Mesenchymal stem cell (in vitro differentiated cells and primary cell): ENCODE measurements around the gene RUNX3.
A peak's percentile ranks its signal among the peaks of the same experiment; 100 is the strongest.
"Not testable (repeated sequence)": the region's sequence is repeated elsewhere in the genome, so short reads cannot be mapped to it uniquely, and the experiment has no call there.

ENCODE experiments used
- DNase-seq: peaks from one replicate; pipeline ENCODE4 v3.0.0-alpha.2; 2013
- H2AFZ ChIP-seq: one replicate; pipeline ENCODE4 v1.6.1; 2013; ENCODE audit warnings: low read depth, mild to moderate bottlenecking, control low read depth, inconsistent platforms, low read length, moderate library complexity
- H2AK5ac ChIP-seq: 2 replicates; pipeline ENCODE4 v1.6.1; 2013; ENCODE audit warnings: low read length, moderate library complexity, mild to moderate bottlenecking, inconsistent platforms; ENCODE audit not compliant: severe bottlenecking
- H2BK120ac ChIP-seq: one replicate; pipeline ENCODE4 v1.6.1; 2013; ENCODE audit warnings: low read depth, mild to moderate bottlenecking, inconsistent platforms, low read length, moderate library complexity
- H2BK12ac ChIP-seq, 2 experiments: one replicate each; pipeline ENCODE4 v1.6.1; 2013; ENCODE audit warnings: inconsistent platforms in 2 of 2, low read length in 2 of 2, mild to moderate bottlenecking in 2 of 2, moderate library complexity in 2 of 2, control low read depth in 1 of 2
- H2BK15ac ChIP-seq: one replicate; pipeline ENCODE4 v1.6.1; 2013; ENCODE audit warnings: mild to moderate bottlenecking, low read depth, inconsistent platforms; ENCODE audit not compliant: poor library complexity, severe bottlenecking
- H2BK5ac ChIP-seq: 2 replicates; pipeline ENCODE4 v1.6.1; 2013; ENCODE audit warnings: low read depth, mild to moderate bottlenecking, low read length, control low read depth, inconsistent platforms; ENCODE audit not compliant: poor library complexity, severe bottlenecking
- H3K14ac ChIP-seq, 2 experiments: one replicate each; pipeline ENCODE4 v1.6.1; 2013; ENCODE audit warnings: inconsistent platforms in 2 of 2, low read length in 2 of 2, control low read depth in 1 of 2, mild to moderate bottlenecking in 1 of 2, moderate library complexity in 1 of 2
- H3K18ac ChIP-seq, 2 experiments: one replicate each; pipeline ENCODE4 v1.6.1; 2013; ENCODE audit warnings: inconsistent platforms in 2 of 2, low read length in 2 of 2, control low read depth in 1 of 2, low read depth in 1 of 2, mild to moderate bottlenecking in 1 of 2
- H3K23ac ChIP-seq, 2 experiments: one replicate each; pipeline ENCODE4 v1.6.1; 2013; ENCODE audit warnings: inconsistent platforms in 2 of 2, low read length in 2 of 2, mild to moderate bottlenecking in 2 of 2, moderate library complexity in 2 of 2, control low read depth in 1 of 2
- H3K27ac ChIP-seq: 2 replicates; pipeline ENCODE4 v1.5.1; 2013; ENCODE audit warnings: mild to moderate bottlenecking, moderate library complexity, low read length, control low read depth, inconsistent platforms; ENCODE audit not compliant: poor library complexity, severe bottlenecking
- H3K27me3 ChIP-seq, 2 experiments: 2 replicates each; pipeline versions ENCODE4 v1.6.1 to v1.7.0; 2013; ENCODE audit warnings: low read length in 2 of 2, mild to moderate bottlenecking in 2 of 2, moderate library complexity in 2 of 2, control low read depth in 1 of 2, inconsistent platforms in 1 of 2; ENCODE audit not compliant: control insufficient read depth in 1 of 2, insufficient read depth in 1 of 2
- H3K36me3 ChIP-seq, 2 experiments: 2 replicates each; pipeline versions ENCODE4 v1.6.1 to v1.7.0; 2013; ENCODE audit warnings: low read length in 2 of 2, control low read depth in 1 of 2, inconsistent platforms in 1 of 2, low read depth in 1 of 2, mild to moderate bottlenecking in 1 of 2; ENCODE audit not compliant: insufficient read depth in 2 of 2, control insufficient read depth in 1 of 2
- H3K4ac ChIP-seq, 2 experiments: one replicate each; pipeline ENCODE4 v1.6.1; 2013; ENCODE audit warnings: inconsistent platforms in 2 of 2, low read length in 2 of 2, mild to moderate bottlenecking in 2 of 2, moderate library complexity in 2 of 2, control low read depth in 1 of 2, low read depth in 1 of 2
- H3K4me1 ChIP-seq: 2 replicates; pipeline ENCODE4 v1.6.1; 2013; ENCODE audit warnings: low read depth, low read length, control low read depth; ENCODE audit not compliant: control insufficient read depth, insufficient read depth
- H3K4me2 ChIP-seq: 2 replicates; pipeline ENCODE4 v1.6.1; 2013; ENCODE audit warnings: low read length, mild to moderate bottlenecking, inconsistent platforms; ENCODE audit not compliant: poor library complexity, severe bottlenecking
- H3K4me3 ChIP-seq, 2 experiments: 2 replicates each; pipeline versions ENCODE4 v1.5.1 to v1.7.0; 2013; ENCODE audit warnings: low read length in 2 of 2, mild to moderate bottlenecking in 2 of 2, control low read depth in 1 of 2, low read depth in 1 of 2; ENCODE audit not compliant: insufficient read depth in 1 of 2
- H3K79me1 ChIP-seq: replicated peaks from 2 replicates; pipeline ENCODE4 v1.6.1; 2013; ENCODE audit warnings: mild to moderate bottlenecking, control low read depth, low read length, inconsistent platforms; ENCODE audit not compliant: poor library complexity, severe bottlenecking
- H3K9ac ChIP-seq: 2 replicates; pipeline ENCODE4 v1.7.0; 2013; ENCODE audit warnings: mild to moderate bottlenecking, low read length, moderate library complexity
- H3K9me3 ChIP-seq: 2 replicates; pipeline ENCODE4 v1.7.0; 2013; ENCODE audit warnings: mild to moderate bottlenecking, low read length; ENCODE audit not compliant: control insufficient read depth
- H4K8ac ChIP-seq: one replicate; pipeline ENCODE4 v1.6.1; 2013; ENCODE audit warnings: inconsistent platforms, mild to moderate bottlenecking, low read length, moderate library complexity
- H4K91ac ChIP-seq: one replicate; pipeline ENCODE4 v1.6.1; 2013; ENCODE audit warnings: mild to moderate bottlenecking, low read length, inconsistent platforms
- WGBS: methylation state at CpG from one replicate; pipeline ENCODE4 v1.1.7; 2013; ENCODE audit warnings: mixed read lengths; 5-methylcytosine and 5-hydroxymethylcytosine counted together

The RUNX3 gene

DNA sequence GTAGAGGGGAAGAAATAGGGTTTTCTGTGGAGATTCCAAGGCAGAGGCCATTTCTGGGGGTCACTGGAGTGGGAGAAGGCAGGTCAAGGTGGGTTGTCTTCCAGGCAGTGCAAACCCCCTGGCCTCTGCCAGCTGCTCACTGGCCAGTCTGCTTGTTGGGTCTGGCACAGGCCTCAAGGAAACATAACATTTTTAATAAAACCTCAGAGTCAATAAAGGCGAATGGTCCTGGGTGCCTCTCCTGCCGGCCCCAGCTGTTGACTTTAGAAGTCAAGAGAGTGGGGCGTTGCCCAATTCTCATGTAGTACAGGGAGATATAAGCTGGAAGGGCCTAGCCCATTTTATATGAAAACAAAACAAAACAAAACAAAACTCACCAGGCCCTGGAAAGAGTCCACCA is 36.6 kb downstream of the RUNX3 start:
- Histone ChIP-seq H3K9ac (no peak overlapping the region), H2AK5ac (no peak overlapping the region), H2BK120ac (no peak overlapping the region), H3K4me2 (no peak overlapping the region), H3K4ac (no peak overlapping the region), H3K4me3 (no peak overlapping the region), H4K91ac (no peak overlapping the region), H2AFZ (no peak overlapping the region), H3K9me3 (peaks cover 4% of the 10 kb centered on the region), H3K4me1 (no peaks in the 10 kb centered on the region), H2BK15ac (no peak overlapping the region), H3K79me1 (no peaks in the 10 kb centered on the region), H3K23ac (no peak overlapping the region), H3K14ac (no peak overlapping the region), H2BK12ac (no peak overlapping the region), H3K27ac (no peak overlapping the region), H3K18ac (no peak overlapping the region), H2BK5ac (no peak overlapping the region), H3K36me3 (no peaks in the 10 kb centered on the region), H3K27me3 (peaks cover 7 to 37% of the 10 kb centered on the region in 2 experiments), H4K8ac (no peak overlapping the region)
- 80% methylated on average over 1 of the region's 3 CpGs for WGBS
- DNase-seq = no peak

DNA sequence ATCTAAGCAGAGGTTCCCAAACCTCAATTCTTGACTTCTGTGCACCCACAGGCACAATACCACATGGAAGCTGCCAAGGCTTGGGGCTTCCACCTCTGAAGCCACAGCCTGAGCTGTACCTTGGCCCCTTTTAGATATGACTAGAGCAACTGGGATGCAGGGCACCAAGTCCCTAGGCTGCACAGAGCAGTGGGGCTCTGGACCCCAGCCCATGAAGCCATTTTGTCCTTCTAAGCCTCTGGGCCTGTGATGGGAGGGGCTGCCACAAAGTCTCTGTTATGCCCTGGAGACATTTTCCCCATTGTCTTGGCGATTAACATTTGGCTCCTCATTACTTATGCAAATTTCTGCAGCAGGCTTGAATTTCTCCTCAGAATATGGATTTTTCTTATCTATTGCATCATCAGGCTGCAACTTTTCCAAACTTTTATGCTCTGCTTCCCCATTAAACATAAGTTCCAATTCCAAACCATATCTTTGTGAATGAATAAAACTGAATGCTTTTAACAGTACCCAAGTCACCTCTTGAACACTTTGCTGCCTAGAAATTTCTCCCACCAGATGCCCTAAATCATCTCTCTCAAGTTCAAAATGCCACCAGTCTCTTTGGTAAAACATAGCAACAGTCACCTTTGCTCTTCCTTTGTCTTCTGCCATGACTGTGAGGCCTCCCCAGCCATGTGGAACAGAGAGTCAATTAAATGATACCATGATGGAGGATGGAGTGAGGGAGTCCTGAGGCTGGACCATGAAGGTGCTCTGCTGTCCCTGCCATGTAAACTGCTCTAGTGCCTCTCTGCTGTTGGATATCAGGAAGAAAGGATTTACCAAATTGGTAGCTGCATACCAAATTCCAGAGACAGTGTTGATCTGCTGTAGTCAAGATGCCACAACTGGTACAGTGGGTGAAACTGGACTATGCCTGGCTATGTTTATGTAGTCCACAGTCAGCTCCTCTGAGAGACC is 37.6 kb downstream of the RUNX3 start:
- H3K27me3 ChIP-seq = peaks cover 0 to 27% of the 10 kb centered on the region in 2 experiments
- WGBS = 66% methylated on average over 1 of the region's 1 CpG
- H3K9ac ChIP-seq = no peak overlapping the region
- H3K79me1 ChIP-seq = no peaks in the 10 kb centered on the region
- no peak overlapping the region for H2BK120ac ChIP-seq
- no peak overlapping the region for H3K4ac ChIP-seq
- H4K8ac ChIP-seq = no peak overlapping the region
- H3K36me3 ChIP-seq = no peaks in the 10 kb centered on the region
- H3K23ac ChIP-seq = no peak overlapping the region
- no peak overlapping the region for H3K4me3 ChIP-seq
- H3K27ac ChIP-seq = no peak overlapping the region
- H3K4me2 ChIP-seq = no peak overlapping the region
- peaks cover 4% of the 10 kb centered on the region for H3K9me3 ChIP-seq
- H4K91ac ChIP-seq = no peak overlapping the region
- no peak overlapping the region for H2AK5ac ChIP-seq
- no peak overlapping the region for H2BK15ac ChIP-seq
- no peak overlapping the region for H3K14ac ChIP-seq
- H2AFZ ChIP-seq = no peak overlapping the region
- no peak overlapping the region for H2BK5ac ChIP-seq
- H2BK12ac ChIP-seq = no peak overlapping the region
- H3K18ac ChIP-seq = no peak overlapping the region
- no peak for DNase-seq
- H3K4me1 ChIP-seq = no peaks in the 10 kb centered on the region

DNA sequence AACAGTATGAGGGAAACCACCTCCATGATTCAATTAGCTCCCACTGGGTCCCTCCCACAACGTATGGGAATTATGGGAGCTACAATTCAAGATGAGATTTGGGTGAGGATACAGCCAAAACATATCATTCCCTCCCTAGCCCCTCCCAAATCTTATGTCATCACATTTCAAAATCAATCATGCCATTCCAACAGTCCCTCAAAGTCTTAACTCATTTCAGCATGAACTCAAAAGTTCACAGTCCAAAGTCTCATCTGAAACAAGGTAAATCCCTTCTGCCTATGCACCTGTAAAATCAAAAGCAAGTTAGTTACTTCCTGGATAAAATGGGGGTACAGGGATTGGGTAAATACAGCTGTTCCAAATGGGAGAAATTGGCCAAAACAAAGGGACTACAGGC is 38.7 kb downstream of the RUNX3 start:
- H3K9me3 ChIP-seq, H2AFZ ChIP-seq, H3K79me1 ChIP-seq, H3K4me3 ChIP-seq, H2BK15ac ChIP-seq, H2BK12ac ChIP-seq, H3K14ac ChIP-seq, DNase-seq, H3K36me3 ChIP-seq, H3K18ac ChIP-seq, H3K23ac ChIP-seq, H4K91ac ChIP-seq, H3K27ac ChIP-seq, H3K4me2 ChIP-seq, H3K4ac ChIP-seq, H3K4me1 ChIP-seq, H2AK5ac ChIP-seq, H4K8ac ChIP-seq, H2BK120ac ChIP-seq, H2BK5ac ChIP-seq, H3K9ac ChIP-seq: not testable (repeated sequence)
- peaks cover 0 to 26% of the 10 kb centered on the region in 2 experiments for H3K27me3 ChIP-seq
- 70% methylated on average over 1 of the region's 1 CpG for WGBS

DNA sequence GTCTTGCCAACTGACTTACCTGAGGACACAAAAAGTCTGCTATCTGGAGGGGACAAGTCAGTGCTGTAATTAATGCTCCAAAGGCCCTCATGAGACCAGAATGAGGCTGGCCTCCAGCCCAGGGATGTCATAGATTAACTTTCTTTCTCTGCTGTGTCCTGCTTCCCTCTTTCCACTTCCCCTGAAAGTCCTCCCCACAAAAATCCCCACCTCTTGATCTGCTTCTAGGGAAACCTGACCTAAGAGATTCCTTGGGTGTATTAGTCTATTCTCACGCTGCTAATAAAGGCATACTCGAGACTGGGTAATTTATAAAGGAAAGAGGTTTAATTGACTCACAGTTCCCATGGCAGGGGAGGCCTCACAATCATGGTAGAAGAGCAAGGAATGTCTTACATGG is 39.2 kb downstream of the RUNX3 start:
- no peak overlapping the region for H3K4me3 ChIP-seq
- no peak overlapping the region for H2AK5ac ChIP-seq
- no peaks in the 10 kb centered on the region for H3K4me1 ChIP-seq
- H3K14ac ChIP-seq = peak overlapping the region in 1 of 2 experiments; percentile 22
- H3K4me2 ChIP-seq = no peak overlapping the region
- no peak overlapping the region for H4K8ac ChIP-seq
- H3K9me3 ChIP-seq = peaks cover 4% of the 10 kb centered on the region
- no peak overlapping the region for H3K27ac ChIP-seq
- H3K4ac ChIP-seq = no peak overlapping the region
- H3K79me1 ChIP-seq = no peaks in the 10 kb centered on the region
- peak overlapping the region; percentile 19 for H2AFZ ChIP-seq
- no peaks in the 10 kb centered on the region for H3K36me3 ChIP-seq
- no peak overlapping the region for H2BK120ac ChIP-seq
- H3K23ac ChIP-seq = no peak overlapping the region
- no peak overlapping the region for H3K9ac ChIP-seq
- WGBS = 74% methylated on average over 2 of the region's 2 CpGs
- H2BK12ac ChIP-seq = no peak overlapping the region
- no peak overlapping the region for H2BK5ac ChIP-seq
- no peak for DNase-seq
- no peak overlapping the region for H4K91ac ChIP-seq
- H3K27me3 ChIP-seq = peaks cover 0 to 24% of the 10 kb centered on the region in 2 experiments
- H3K18ac ChIP-seq = no peak overlapping the region
- H2BK15ac ChIP-seq = no peak overlapping the region
